HG03342 (cell line): ENCODE measurements around the gene MAPK1.
"Not testable (repeated sequence)": the region's sequence is repeated elsewhere in the genome, so short reads cannot be mapped to it uniquely, and the experiment has no call there.

Experiments used
- ATAC-seq: cut with Tn5 transposase; IDR thresholded peaks from one replicate; pipeline ENCODE4 v1.9.1; 2021; ENCODE audit warnings: mild to moderate bottlenecking, moderate library complexity; ENCODE audit not compliant: unreplicated experiment

The MAPK1 gene

DNA sequence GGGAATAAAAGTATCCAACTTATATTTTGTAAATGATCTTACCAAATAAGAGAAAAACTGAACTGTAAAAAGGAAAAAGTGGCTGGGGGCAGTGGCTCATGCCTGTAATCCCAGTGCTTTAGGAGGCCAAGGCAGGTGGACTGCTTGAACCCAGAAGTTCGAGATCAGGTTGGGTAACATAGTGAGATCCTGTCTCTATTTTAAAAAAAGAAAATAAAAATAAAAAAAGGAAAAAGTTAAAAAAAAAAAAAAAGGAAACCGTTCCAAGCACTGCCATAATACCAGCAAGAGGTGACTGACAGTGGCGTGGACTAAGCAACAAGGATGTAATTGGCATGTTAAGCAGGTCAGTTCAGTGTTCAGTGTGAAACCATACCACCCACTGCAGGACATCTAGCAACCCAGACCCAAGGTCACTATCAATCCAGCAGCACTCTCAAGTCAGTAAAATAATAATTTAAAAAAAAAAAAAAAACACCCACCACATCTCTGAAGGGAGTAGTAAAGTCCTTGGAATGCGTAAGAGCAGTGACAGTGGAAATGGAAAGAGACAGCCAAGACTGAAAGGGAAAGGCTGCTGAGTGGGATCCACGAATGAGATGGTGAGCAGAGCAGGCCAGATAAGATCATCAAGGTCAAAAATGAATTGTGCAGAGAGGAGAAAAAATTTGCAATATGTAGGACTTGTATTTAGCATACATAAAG is 43.6 kb downstream of the MAPK1 start:
- no peak for ATAC-seq

GRCh38 chr22:21819183-21819770 is 48.2 kb downstream of the MAPK1 start:
- no peak for ATAC-seq

GRCh38 chr22:21818487-21819182 is 48.8 kb downstream of the MAPK1 start:
- no peak for ATAC-seq

GRCh38 chr22:21817497-21817853 is 50.0 kb downstream of the MAPK1 start:
- ATAC-seq, result not testable (repeated sequence)

DNA sequence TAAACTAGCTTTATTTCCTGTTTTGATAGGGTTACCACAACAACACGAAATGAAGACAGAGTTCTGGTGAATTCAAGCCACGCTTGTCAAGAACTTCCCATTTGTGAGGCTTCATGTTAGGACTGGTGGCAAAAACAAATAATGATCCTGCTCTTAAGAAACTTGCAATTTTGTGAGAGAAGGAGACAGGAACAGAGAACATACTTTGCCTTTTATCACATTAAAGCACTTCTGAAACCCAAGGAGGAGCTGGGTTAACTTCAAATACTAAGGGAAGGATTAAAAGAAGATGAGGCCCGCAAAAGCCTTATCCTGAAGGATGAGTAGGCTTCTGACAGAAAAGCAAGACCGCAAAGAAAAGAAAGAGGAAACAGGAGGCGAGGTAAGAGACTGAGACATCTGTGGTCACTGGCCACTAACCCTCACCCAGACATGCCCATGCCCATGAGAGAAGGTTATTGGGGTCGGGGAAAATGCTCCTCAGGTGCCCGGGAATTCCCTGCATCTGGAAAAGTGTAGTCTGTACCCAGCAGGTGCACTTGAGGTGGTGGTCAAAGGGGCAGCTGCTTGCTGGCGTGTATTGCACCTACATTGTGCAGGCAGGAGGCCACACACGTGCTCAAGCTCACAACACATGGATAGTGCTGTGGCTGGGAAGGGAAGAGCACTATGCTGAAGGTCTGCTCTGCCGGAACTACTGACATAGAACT is 50.5 kb downstream of the MAPK1 start:
- peak; percentile 56 for ATAC-seq

DNA sequence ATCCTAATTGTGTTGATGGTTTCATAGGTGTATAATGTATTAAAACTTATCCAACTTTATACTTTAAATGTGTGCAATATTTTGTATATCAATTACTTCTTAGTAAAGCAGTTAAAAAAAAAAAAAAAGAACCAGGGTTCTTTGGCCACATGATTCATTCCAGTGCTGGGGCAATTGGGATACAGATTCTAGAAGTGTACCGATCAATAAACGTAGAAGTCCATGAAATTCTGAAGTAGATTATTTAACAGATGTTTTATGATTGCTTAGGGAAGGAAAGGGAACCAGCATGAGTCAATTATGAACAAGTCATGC is 51.0 kb downstream of the MAPK1 start:
- no peak for ATAC-seq

GRCh38 chr22:21815958-21816357 is 51.5 kb downstream of the MAPK1 start:
- no peak for ATAC-seq

- no peak for ATAC-seq
Measured at GRCh38 chr22:21815357-21815756, 52.1 kb downstream of the MAPK1 start.

GRCh38 chr22:21811982-21812381 is 55.5 kb downstream of the MAPK1 start:
- no peak for ATAC-seq

DNA sequence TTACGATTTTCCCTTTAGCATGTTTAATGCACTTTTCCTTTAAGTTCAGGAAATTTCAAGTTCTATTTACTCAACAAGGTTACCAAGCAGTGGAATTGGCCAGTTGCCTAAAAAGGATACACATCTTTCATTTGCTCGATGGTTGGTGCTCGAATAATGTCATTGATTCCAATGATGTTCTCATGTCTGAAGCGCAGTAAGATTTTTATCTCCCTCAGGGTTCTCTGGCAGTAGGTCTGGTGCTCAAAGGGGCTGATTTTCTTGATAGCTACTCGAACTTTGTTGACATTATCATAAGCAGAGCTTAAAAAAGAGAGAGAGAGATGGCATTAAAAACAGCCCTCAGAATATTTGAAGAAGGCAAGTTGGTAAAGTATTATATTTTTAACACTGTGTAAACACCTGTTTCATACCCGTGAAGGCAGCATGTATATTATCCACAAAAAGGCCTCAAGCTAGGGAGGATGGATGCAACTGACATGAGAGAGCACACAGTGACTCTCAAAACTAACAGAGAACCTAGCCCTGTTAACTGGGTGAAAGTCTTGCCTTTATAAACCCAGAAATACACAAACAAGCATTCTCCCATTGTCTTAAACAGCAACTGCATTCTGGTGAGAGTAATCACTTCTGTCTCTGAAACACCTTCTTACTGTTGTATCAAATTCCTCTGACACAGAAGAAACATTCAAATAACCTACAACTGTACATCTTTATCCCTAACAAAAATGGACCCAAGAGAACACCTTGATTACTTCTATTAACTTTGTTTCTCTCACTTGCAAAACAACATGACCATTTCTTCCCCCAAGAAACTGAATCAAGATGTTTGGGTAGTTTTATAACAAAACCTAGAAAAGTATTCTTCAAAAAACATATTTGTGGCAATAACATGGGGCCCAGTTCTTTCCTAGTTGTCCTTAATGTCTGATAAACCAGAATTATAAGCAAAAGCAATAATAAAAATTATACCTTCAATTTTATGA is 59.6 kb downstream of the MAPK1 start:
- no peak for ATAC-seq

GRCh38 chr22:21805325-21805724 is 62.1 kb downstream of the MAPK1 start:
- not testable (repeated sequence) for ATAC-seq

- no peak for ATAC-seq
Measured at GRCh38 chr22:21803811-21804249, 63.6 kb downstream of the MAPK1 start.

- no peak for ATAC-seq
Measured at GRCh38 chr22:21802673-21803072, 64.8 kb downstream of the MAPK1 start.

GRCh38 chr22:21802056-21802455 is 65.4 kb downstream of the MAPK1 start:
- no peak for ATAC-seq

DNA sequence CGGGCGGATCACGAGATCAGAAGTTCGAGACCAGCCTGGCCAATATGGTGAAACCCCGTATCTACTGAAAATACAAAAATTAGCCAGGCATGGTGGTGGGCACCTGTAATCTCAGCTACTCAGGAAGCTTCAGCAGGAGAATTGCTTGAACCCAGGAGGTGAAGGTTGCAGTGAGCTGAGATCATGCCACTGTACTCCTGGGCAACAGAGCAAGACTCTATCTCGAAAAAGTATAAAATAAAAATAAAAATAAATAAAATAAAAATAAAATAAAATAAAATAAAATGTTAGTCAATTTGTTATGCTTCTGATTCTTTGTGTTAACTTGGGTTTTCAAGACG is 66.2 kb downstream of the MAPK1 start:
- ATAC-seq, result not testable (repeated sequence)

- ATAC-seq, result no peak
Measured at GRCh38 chr22:21800552-21801303, 66.7 kb downstream of the MAPK1 start.

DNA sequence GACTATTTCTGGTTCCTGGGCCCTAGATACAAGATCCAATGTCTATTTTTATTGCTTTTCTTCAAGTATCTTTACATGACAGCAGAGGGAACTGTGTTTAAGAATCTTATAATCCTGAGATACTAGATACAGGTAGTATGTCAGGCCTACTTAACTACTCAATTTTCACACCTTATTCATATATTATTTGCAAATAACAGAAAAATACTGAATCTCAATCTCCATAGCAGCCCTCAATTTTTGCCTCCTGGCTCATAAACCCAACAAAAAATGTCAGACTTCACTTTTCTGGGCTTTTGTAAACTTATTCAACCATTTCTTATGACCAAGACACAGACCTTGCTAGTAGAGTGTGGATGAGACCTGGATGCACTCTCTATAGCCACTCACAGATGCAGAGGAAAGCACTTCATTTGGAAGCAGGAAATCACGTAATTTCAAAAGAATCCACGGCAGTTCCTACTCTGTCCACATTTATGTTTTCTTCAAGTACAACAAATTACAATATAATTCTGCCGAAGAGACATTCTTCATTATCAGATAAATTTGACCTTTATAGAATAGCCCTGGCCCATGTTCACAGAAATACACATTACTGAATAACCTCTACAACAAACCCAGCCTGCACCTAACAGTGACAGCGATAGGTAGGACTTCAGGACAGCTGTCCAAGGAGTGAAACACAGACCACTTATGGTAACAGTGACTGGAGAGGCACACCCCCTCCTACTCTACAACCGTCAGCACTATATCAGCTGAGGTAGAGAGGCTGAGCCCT is 69.8 kb downstream of the MAPK1 start:
- no peak for ATAC-seq

GRCh38 chr22:21796863-21797262 is 70.6 kb downstream of the MAPK1 start:
- no peak for ATAC-seq

DNA sequence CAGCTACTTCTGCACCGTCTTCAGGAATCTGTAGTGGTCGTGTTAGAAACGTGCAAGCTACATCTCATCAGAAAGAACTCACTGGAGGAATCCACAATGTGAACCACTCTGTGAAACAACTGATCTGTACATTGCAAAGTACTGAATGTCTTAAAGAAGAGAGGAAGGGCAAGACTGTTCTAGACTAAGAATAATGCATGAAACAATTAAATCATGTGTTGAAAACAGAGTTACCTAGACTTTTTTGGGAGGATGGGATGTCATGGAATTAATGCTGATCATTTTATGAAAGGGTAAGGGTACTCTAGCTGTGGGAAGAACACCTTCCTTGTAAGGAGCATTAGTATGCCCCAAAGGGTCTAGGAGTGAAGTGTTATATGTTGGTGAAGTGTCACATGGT is 71.2 kb downstream of the MAPK1 start:
- ATAC-seq, result no peak
